K562 (cell line): Measurements from ENCODE around the gene ZNF350. TPM values are rescaled to one million over a fixed set of nuclear protein-coding genes. Genes with fewer than 3 reads are reported as not detected.

ENCODE experiments used
- ATF7 ChIP-seq: fragments of 450-650 bp; IDR thresholded peaks from 2 replicates; pipeline ENCODE4 v1.7.1; 2014; ENCODE audit warnings: mild to moderate bottlenecking, moderate library complexity
- BRD9 ChIP-seq: fragments of 450-650 bp; IDR thresholded peaks from 2 replicates; pipeline ENCODE4 v1.6.1; 2018; ENCODE audit warnings: low read depth; ENCODE audit not compliant: partially characterized antibody
- FOXA1 ChIP-seq: fragments of 450-650 bp; IDR thresholded peaks from 2 replicates; pipeline ENCODE4 v1.6.1; 2016; ENCODE audit warnings: mild to moderate bottlenecking, borderline replicate concordance
- HDAC2 ChIP-seq: fragments of 450-650 bp; IDR thresholded peaks from 2 replicates; pipeline ENCODE4 v1.6.1; 2016; ENCODE audit warnings: mild to moderate bottlenecking
- LCOR ChIP-seq: sonication (generic); formaldehyde crosslinking; IDR thresholded peaks from 2 replicates; pipeline ENCODE4 v1.8.0; 2022; ENCODE audit warnings: mild to moderate bottlenecking, missing genetic modification reagents
- MCM7 ChIP-seq, 2 experiments: fragments of 450-650 bp; IDR thresholded peaks; 2 replicates each; pipeline ENCODE4 v1.6.1; 2016 to 2018
- PHF20 ChIP-seq: fragments of 450-650 bp; IDR thresholded peaks from 2 replicates; pipeline ENCODE4 v1.6.1; 2018; ENCODE audit not compliant: partially characterized antibody
- PHTF2 ChIP-seq: fragments of 250-450 bp; sonication (Bioruptor Pico); IDR thresholded peaks from 2 replicates; pipeline ENCODE4 v1.5.0; 2021; ENCODE audit warnings: mild to moderate bottlenecking
- POLR2AphosphoS5 ChIP-seq: IDR thresholded peaks from 2 replicates; pipeline ENCODE4 v1.6.1; 2011; ENCODE audit warnings: mild to moderate bottlenecking, low read depth, low read length, moderate library complexity; ENCODE audit not compliant: control insufficient read depth, insufficient read depth
- PTTG1 ChIP-seq: fragments of 450-650 bp; IDR thresholded peaks from 2 replicates; pipeline ENCODE4 v1.6.1; 2016; ENCODE audit warnings: low read depth, mild to moderate bottlenecking, missing genetic modification characterization, missing compliant biosample characterization
- SIN3B ChIP-seq: fragments of 450-650 bp; IDR thresholded peaks from 2 replicates; pipeline ENCODE4 v1.6.1; 2017; ENCODE audit warnings: low read depth, mild to moderate bottlenecking, moderate library complexity
- SRF ChIP-seq, 2 experiments: fragments of 250-450, 450-650 bp in 1 of 2; sonication (Bioruptor Pico) in 1 of 2; sonication (generic) in 1 of 2; formaldehyde crosslinking; IDR thresholded peaks; 2 replicates each; pipeline versions ENCODE4 v1.5.0 to v1.5.1; 2020 to 2022; ENCODE audit warnings: mild to moderate bottlenecking in 1 of 2, missing genetic modification reagents in 1 of 2
- TEAD2 ChIP-seq: fragments of 450-650 bp; IDR thresholded peaks from 2 replicates; pipeline ENCODE4 v1.6.1; 2016; ENCODE audit warnings: missing genetic modification characterization, control low read depth, missing compliant biosample characterization
- ZNF175 ChIP-seq: fragments of 200-800 bp; sonication (Bioruptor generic); IDR thresholded peaks from 2 replicates; pipeline ENCODE4 v1.6.1; 2016; ENCODE audit warnings: low read depth, mild to moderate bottlenecking, missing genetic modification characterization, missing compliant biosample characterization
- ZNF324 ChIP-seq: fragments of 250-450 bp; sonication (Bioruptor Pico); IDR thresholded peaks from 2 replicates; pipeline ENCODE4 v1.4.0; 2020; ENCODE audit warnings: mild to moderate bottlenecking
- ZNF431 ChIP-seq: sonication (generic); formaldehyde crosslinking; IDR thresholded peaks from 2 replicates; pipeline ENCODE4 v1.8.0; 2022; ENCODE audit warnings: mild to moderate bottlenecking, missing genetic modification reagents
- ZSCAN32 ChIP-seq: fragments of 450-650 bp; formaldehyde crosslinking; IDR thresholded peaks from 2 replicates; pipeline ENCODE4 v1.4.0; 2020; ENCODE audit warnings: mild to moderate bottlenecking, moderate library complexity
- polyA plus RNA-seq, 8 experiments: library from polyadenylated mRNA; depleted of rRNA in 4 of 8; stranded (reverse) in 5 of 8; unstranded in 3 of 8; fragments of >200 nt; fragmentation: Nextera tagmentation in 2 of 8; fragmentation: Illumina TruSeq in 1 of 8; extraction: Ambion mirVana in 2 of 8; extraction: Trizol in 1 of 8; gene quantifications; 2 replicates each; pipeline versions ENCODE4 v1.2.1 to v1.2.3, GENCODE V29; 2011 to 2014; ENCODE audit warnings: inconsistent platforms in 1 of 8, missing spikeins in 1 of 8
- total RNA-seq, 7 experiments: library from RNA; depleted of rRNA in 6 of 7; stranded (reverse); fragments of >200 nt in 6 of 7; fragmentation: Illumina TruSeq in 2 of 7; extraction: Trizol in 2 of 7; gene quantifications; 2 replicates each; pipeline versions ENCODE4 v1.2.1 to v1.2.3, GENCODE V29; 2011 to 2021; ENCODE audit warnings: low replicate concordance in 1 of 7
- TF ChIP-seq, protein P1 (sequence below): fragments of 250-450 bp; sonication (Bioruptor Pico); IDR thresholded peaks from 2 replicates; pipeline ENCODE4 v1.5.0; 2022; ENCODE audit warnings: mild to moderate bottlenecking
- TF ChIP-seq, protein P2 (sequence below): fragments of 250-450 bp; sonication (Bioruptor Pico); IDR thresholded peaks from 2 replicates; pipeline ENCODE4 v1.5.0; 2021
- TF ChIP-seq, protein P3 (sequence below): sonication (generic); formaldehyde crosslinking; IDR thresholded peaks from 2 replicates; pipeline ENCODE4 v1.8.0; 2022; ENCODE audit warnings: missing genetic modification reagents, mild to moderate bottlenecking, moderate library complexity, borderline replicate concordance

The ZNF350 gene
- total and polyA plus RNA-seq, 9 of the 15 experiments (the other 6 are each of a cell fraction or from before 2014, with no cell fraction given) = 1.7 to 4.8 (median 2.9) TPM

DNA sequence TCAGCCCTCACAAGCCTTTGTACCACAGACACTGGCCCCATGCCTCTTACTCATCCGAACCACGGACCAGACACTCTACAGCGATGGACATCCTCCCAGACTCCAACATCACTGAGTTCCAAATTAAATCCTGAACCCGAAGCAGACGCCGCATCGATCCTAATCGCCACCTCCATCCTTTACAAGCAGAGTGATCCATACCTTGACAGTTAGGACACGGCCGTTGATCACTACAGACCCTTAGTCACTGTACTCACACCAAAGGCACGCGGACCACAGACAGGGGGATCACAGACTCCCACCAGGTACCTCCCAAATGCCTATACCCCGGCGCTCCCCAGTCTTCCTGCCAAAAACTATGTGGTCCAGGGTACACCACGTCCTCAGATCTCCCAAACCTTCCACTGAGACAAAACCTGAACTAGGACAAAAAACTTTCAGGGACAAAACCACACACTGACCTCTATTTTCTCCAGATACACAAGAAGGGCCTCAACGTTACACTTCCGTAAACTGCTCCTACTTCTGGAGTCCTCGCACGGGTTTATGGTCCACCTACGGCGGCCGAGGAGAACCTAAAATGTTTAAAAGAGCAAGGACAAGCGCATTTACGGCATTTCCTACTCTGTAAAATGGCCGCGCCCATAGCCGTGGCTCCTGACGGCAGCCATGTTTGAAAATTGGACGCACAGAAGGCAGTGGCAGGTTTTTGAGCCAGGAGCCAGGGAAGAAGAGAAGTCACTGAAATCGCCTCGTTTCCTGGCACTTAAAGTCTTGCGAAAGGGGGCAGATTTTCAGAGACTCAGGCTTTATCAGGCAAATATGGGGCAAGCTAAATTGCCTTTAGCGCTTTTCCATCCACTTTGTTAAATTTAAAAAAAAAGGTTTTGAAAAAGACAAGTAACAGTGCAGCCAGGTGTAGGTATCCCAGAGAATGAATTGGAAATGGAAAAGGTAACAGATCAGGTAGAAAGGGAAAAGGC lies at the start of gene ZNF350 (continued):
- TF ChIP-seq, protein P1, sequence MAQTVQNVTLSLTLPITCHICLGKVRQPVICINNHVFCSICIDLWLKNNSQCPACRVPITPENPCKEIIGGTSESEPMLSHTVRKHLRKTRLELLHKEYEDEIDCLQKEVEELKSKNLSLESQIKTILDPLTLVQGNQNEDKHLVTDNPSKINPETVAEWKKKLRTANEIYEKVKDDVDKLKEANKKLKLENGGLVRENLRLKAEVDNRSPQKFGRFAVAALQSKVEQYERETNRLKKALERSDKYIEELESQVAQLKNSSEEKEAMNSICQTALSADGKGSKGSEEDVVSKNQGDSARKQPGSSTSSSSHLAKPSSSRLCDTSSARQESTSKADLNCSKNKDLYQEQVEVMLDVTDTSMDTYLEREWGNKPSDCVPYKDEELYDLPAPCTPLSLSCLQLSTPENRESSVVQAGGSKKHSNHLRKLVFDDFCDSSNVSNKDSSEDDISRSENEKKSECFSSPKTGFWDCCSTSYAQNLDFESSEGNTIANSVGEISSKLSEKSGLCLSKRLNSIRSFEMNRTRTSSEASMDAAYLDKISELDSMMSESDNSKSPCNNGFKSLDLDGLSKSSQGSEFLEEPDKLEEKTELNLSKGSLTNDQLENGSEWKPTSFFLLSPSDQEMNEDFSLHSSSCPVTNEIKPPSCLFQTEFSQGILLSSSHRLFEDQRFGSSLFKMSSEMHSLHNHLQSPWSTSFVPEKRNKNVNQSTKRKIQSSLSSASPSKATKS (CRISPR knock-in tag) = no peak
- TF ChIP-seq ZNF175 (CRISPR knock-in tag) (0 out of 2 replicates have a peak, but pooled peaks have one; percentile 71), PTTG1 (no peak), BRD9 (no peak), TEAD2 (tag) (no peak), ZNF324 (CRISPR knock-in tag) (no peak), ZNF431 (CRISPR knock-in tag) (no peak), ZSCAN32 (CRISPR knock-in tag) (no peak), PHF20 (peak; percentile 91), PHTF2 (CRISPR knock-in tag) (no peak), FOXA1 (no peak), POLR2AphosphoS5 (0 out of 2 replicates have a peak, but pooled peaks have one; percentile 21), ATF7 (peak; percentile 34; the same call in 1 of the 2 replicates), MCM7 (IDR thresholded peaks at IDR 0.05) (no peak), LCOR (peak; percentile 87; the same call in 1 of the 2 replicates), HDAC2 (no peak), SRF (CRISPR knock-in tag; IDR thresholded peaks at IDR 0.05) (no peak), SIN3B (peak; percentile 31; the same call in 1 of the 2 replicates)
- TF ChIP-seq, protein P2, sequence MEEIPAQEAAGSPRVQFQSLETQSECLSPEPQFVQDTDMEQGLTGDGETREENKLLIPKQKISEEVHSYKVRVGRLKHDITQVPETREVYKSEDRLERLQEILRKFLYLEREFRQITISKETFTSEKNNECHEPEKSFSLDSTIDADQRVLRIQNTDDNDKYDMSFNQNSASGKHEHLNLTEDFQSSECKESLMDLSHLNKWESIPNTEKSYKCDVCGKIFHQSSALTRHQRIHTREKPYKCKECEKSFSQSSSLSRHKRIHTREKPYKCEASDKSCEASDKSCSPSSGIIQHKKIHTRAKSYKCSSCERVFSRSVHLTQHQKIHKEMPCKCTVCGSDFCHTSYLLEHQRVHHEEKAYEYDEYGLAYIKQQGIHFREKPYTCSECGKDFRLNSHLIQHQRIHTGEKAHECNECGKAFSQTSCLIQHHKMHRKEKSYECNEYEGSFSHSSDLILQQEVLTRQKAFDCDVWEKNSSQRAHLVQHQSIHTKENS (CRISPR knock-in tag) = no peak
- TF ChIP-seq, protein P3, sequence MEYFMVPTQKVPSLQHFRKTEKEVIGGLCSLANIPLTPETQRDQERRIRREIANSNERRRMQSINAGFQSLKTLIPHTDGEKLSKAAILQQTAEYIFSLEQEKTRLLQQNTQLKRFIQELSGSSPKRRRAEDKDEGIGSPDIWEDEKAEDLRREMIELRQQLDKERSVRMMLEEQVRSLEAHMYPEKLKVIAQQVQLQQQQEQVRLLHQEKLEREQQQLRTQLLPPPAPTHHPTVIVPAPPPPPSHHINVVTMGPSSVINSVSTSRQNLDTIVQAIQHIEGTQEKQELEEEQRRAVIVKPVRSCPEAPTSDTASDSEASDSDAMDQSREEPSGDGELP (CRISPR knock-in tag) = no peak
